Ovary (tissue), 9 donors: Measurements from ENCODE around the gene PCDH1. TPM values are rescaled to one million over a fixed set of nuclear protein-coding genes. Genes with fewer than 3 reads are reported as not detected.

Experiments used
- DNase-seq, 5 donors: peaks; one replicate each; pipeline ENCODE4 v3.0.0-alpha.2; 2019 to 2020
- H3K27ac ChIP-seq, 2 donors: fragments of 200-600 bp; one replicate each; pipeline versions ENCODE4 v1.5.1 to v1.8.0; 2019 to 2022
- H3K27me3 ChIP-seq: fragments of 200-600 bp; one replicate; pipeline ENCODE4 v1.8.0; 2022
- H3K36me3 ChIP-seq: fragments of 200-600 bp; sonication (generic); one replicate; pipeline ENCODE4 v1.5.1; 2019
- H3K4me1 ChIP-seq: one replicate; pipeline ENCODE4 v1.8.1; 2013; ENCODE audit warnings: mild to moderate bottlenecking, moderate library complexity; ENCODE audit not compliant: insufficient read depth
- H3K4me3 ChIP-seq: fragments of 200-600 bp; sonication (generic); one replicate; pipeline ENCODE4 v1.5.1; 2017
- H3K9me3 ChIP-seq, 2 donors: fragments of 200-600 bp in 1 of 2; sonication (generic) in 1 of 2; one replicate each; pipeline versions ENCODE4 v1.5.1 to v1.8.1; 2013 to 2019; ENCODE audit warnings: mild to moderate bottlenecking in 1 of 2, moderate library complexity in 1 of 2
- CTCF ChIP-seq, 3 donors: fragments of 450-650 bp in 2 of 3; fragments of 200-600 bp in 1 of 3; IDR thresholded peaks; one replicate each; pipeline versions ENCODE4 v1.5.1 to v1.8.0; 2016 to 2022; ENCODE audit warnings: antibody characterized with exemption in 3 of 3, mild to moderate bottlenecking in 1 of 3
- EP300 ChIP-seq: sonication (generic); formaldehyde crosslinking; IDR thresholded peaks from one replicate; pipeline ENCODE4 v1.6.1; 2017; ENCODE audit warnings: antibody characterized with exemption
- POLR2A ChIP-seq: fragments of 450-650 bp; IDR thresholded peaks from one replicate; pipeline ENCODE4 v1.6.1; 2017; ENCODE audit warnings: antibody characterized with exemption, mild to moderate bottlenecking, moderate library complexity
- WGBS, 3 donors: extraction: QIAGEN DNeasy Blood & Tissue Kit in 1 of 3; methylation state at CpG; one replicate each; pipeline versions ENCODE4 v1.1.5 to v1.1.7; 2013 to 2017; 5-methylcytosine and 5-hydroxymethylcytosine counted together
- intact Hi-C, 4 donors: fragments of 100-400 bp; cut with DNase I; formaldehyde crosslinking; loops; one replicate each; pipeline versions ENCODE4 v1.11.0 to v1.15.1; 2022 to 2023
- polyA plus RNA-seq, 2 donors: library from polyadenylated mRNA; stranded (reverse); fragments of 200-250 nt in 1 of 2; fragments of 350-450 nt in 1 of 2; fragmentation: Illumina TruSeq in 1 of 2; extraction: RNeasy Lipid Tissue Mini Kit (QIAGEN cat#74804) in 1 of 2; gene quantifications; one replicate each; pipeline ENCODE4 v1.2.3, GENCODE V29; 2013 to 2014
- total RNA-seq, 7 donors: library from RNA; depleted of rRNA in 2 of 7; stranded (reverse); fragments of >200 nt in 2 of 7; fragmentation: NEBNext Ultra II Directional in 3 of 7; extraction: Animal tissue kit (Norgen Biotek cat#: 25700) in 3 of 7; gene quantifications; one replicate each; pipeline versions ENCODE4 v1.1.0 to v1.2.4, GENCODE V29; 2016 to 2023
- donor health status: DM: no; HTN: no; CAD: no; lungs with moderate emphysema.
- donor health status: DM: no; HTN: no; CAD: no.
- donor health status: Bipolar disorder and iron deficiency.
- donor health status: DM: yes; HTN: yes; CAD: no.
- donor health status: DM: no; HTN: no; CAD: no.
- donor health status: DM: yes; HTN: yes; CAD: no.

PCDH1 gene
- total and polyA plus RNA-seq, 9 donors: 3.2 to 13.8 (median 7.0) TPM

DNA sequence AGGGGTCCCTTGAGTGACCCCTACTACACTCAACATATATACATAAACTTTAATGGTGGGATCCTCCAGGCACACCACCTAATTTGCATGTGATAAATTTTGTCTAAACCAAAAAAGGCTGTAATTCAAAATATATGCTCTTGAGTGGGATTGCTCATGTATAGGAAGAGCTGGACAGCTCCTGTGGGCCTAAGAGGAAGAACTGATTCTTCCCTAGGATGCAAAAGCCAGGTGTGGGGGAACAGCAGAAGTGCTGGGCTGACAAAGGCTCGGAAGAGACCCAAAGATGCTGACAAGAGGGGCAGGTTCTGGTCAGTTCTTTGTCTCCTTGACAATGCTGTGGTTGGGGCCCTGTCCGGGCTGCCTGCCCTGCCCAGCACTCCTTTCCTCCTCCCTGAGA, 43.9 kb downstream of the PCDH1 start:
- intact Hi-C loops: no loop called here

GRCh38 chr5:141832131-141832530, 46.1 kb downstream of the PCDH1 start:
- H3K27me3 ChIP-seq: no peaks in the 10 kb centered on the region
- H3K4me1 ChIP-seq: no peaks in the 10 kb centered on the region
- H3K27ac ChIP-seq: no peak overlapping the region
- no peak for TF ChIP-seq EP300
- TF ChIP-seq POLR2A: no peak
- no peak for TF ChIP-seq CTCF (IDR thresholded peaks at IDR 0.05)
- H3K4me3 ChIP-seq: no peak overlapping the region
- 77 to 86% (median 81%) methylated on average over 4 of the region's 4 CpGs for WGBS, 3 donors
- no peaks in the 10 kb centered on the region for H3K9me3 ChIP-seq
- no peaks in the 10 kb centered on the region for H3K36me3 ChIP-seq
- no peak for DNase-seq
- intact Hi-C loops: no loop called here

More for the DNA sequence above, 43.9 kb downstream of the PCDH1 start:
- Histone ChIP-seq H3K36me3 (no peaks in the 10 kb centered on the region), H3K4me1 (no peaks in the 10 kb centered on the region), H3K4me3 (no peak overlapping the region), H3K27ac (no peak overlapping the region), H3K27me3 (no peaks in the 10 kb centered on the region), H3K9me3 (no peaks in the 10 kb centered on the region)
- 36 to 64% (median 48%) methylated on average over 2 of the region's 2 CpGs for WGBS, 3 donors
- TF ChIP-seq POLR2A (no peak), CTCF (IDR thresholded peaks at IDR 0.05) (no peak), EP300 (no peak)
- no peak for DNase-seq

- no peak overlapping the region for H3K27ac ChIP-seq
Observed at GRCh38 chr5:141828162-141828561, 50.0 kb downstream of the PCDH1 start.

DNA sequence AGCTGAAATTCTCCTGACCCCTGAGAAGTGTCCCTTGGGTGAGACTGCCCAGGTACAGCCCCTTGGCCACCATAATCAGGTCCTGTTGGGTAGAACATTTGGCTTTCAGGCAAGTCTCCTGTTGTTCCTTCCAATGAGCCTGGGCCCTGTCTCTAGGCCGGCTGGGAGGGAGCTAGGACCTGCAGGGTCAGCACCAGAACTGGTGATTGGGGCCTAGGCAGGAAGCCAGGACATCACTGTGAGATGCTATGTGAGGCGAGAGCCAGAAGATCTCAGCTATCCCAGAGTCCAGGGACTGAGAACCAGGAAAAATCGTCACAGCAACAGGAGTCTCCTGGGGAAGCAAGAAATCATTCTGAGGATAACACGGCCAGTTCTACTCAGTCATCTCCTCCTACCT, 51.5 kb downstream of the PCDH1 start:
- Histone ChIP-seq H3K36me3 (no peaks in the 10 kb centered on the region), H3K27ac (no peak overlapping the region), H3K27me3 (no peaks in the 10 kb centered on the region), H3K9me3 (no peaks in the 10 kb centered on the region), H3K4me1 (no peaks in the 10 kb centered on the region), H3K4me3 (no peak overlapping the region)
- intact Hi-C loops: no loop called here
- no peak for TF ChIP-seq CTCF (IDR thresholded peaks at IDR 0.05)
- no peak for TF ChIP-seq EP300
- no peak for DNase-seq
- WGBS, 3 donors: 32 to 50% (median 37%) methylated on average over 4 of the region's 4 CpGs

More at GRCh38 chr5:141828162-141828561, 50.0 kb downstream of the PCDH1 start:
- Histone ChIP-seq H3K9me3 (no peaks in the 10 kb centered on the region), H3K4me1 (no peaks in the 10 kb centered on the region), H3K4me3 (no peak overlapping the region), H3K36me3 (no peaks in the 10 kb centered on the region), H3K27me3 (no peaks in the 10 kb centered on the region)
- whole genome bisulfite sequencing, 3 donors: 68 to 71% (median 69%) methylated on average over 4 of the region's 4 CpGs
- no peak for TF ChIP-seq CTCF (IDR thresholded peaks at IDR 0.05)
- TF ChIP-seq POLR2A: no peak
- TF ChIP-seq EP300: no peak
- intact Hi-C loops: no loop called here
- no peak for DNase-seq
